Sigmoid colon (tissue), 7 donors: ENCODE results near the gene SIDT1. TPM values are rescaled to one million over a fixed set of nuclear protein-coding genes. Genes with fewer than 3 reads are reported as not detected.

Source experiments
- DNase-seq: peaks from one replicate; pipeline ENCODE4 v3.0.0-alpha.2; 2019
- H3K27ac ChIP-seq, 4 donors: fragments of 200-600 bp; sonication (generic); one replicate each; pipeline ENCODE4 v1.5.1; 2016 to 2019; ENCODE audit warnings: mild to moderate bottlenecking in 1 of 4
- H3K27me3 ChIP-seq, 3 donors: fragments of 200-600 bp; sonication (generic); one replicate each; pipeline ENCODE4 v1.5.1; 2019; ENCODE audit warnings: mild to moderate bottlenecking in 1 of 3
- H3K36me3 ChIP-seq, 4 donors: fragments of 200-600 bp; sonication (generic); one replicate each; pipeline ENCODE4 v1.5.1; 2016 to 2019
- H3K4me1 ChIP-seq, 4 donors: fragments of 200-600 bp; sonication (generic); one replicate each; pipeline ENCODE4 v1.5.1; 2017 to 2019
- H3K4me3 ChIP-seq, 4 donors: fragments of 200-600 bp; sonication (generic); one replicate each; pipeline ENCODE4 v1.5.1; 2017 to 2019; ENCODE audit warnings: mild to moderate bottlenecking in 2 of 4, moderate library complexity in 1 of 4
- H3K9me3 ChIP-seq, 4 donors: fragments of 200-600 bp in 3 of 4; sonication (generic) in 3 of 4; one replicate each; pipeline versions ENCODE4 v1.5.1 to v1.6.1; 2013 to 2019
- CTCF ChIP-seq, 4 experiments: fragments of 450-650 bp in 3 of 4; fragments of 200-600 bp in 1 of 4; IDR thresholded peaks; one replicate each; pipeline ENCODE4 v1.5.1; 2016 to 2019; ENCODE audit warnings: antibody characterized with exemption in 4 of 4, mild to moderate bottlenecking in 3 of 4, moderate library complexity in 2 of 4
- EP300 ChIP-seq, 4 donors: sonication (generic); formaldehyde crosslinking; IDR thresholded peaks; one replicate each; pipeline ENCODE4 v1.6.1; 2017; ENCODE audit warnings: antibody characterized with exemption in 4 of 4
- POLR2A ChIP-seq, 2 donors: fragments of 450-650 bp; IDR thresholded peaks; one replicate each; pipeline ENCODE4 v1.6.1; 2016; ENCODE audit warnings: antibody characterized with exemption in 2 of 2, mild to moderate bottlenecking in 2 of 2, moderate library complexity in 2 of 2
- POLR2AphosphoS5 ChIP-seq, 4 donors: sonication (generic); formaldehyde crosslinking; IDR thresholded peaks; one replicate each; pipeline ENCODE4 v1.6.1; 2017; ENCODE audit warnings: antibody characterized with exemption in 4 of 4
- WGBS, 2 donors: extraction: QIAGEN DNeasy Blood & Tissue Kit; methylation state at CpG; one replicate each; pipeline ENCODE4 v1.1.7; 2013; 5-methylcytosine and 5-hydroxymethylcytosine counted together
- intact Hi-C: fragments of 100-400 bp; cut with DNase I; formaldehyde crosslinking; loops from one replicate; pipeline ENCODE4 v1.15.1; 2023
- polyA plus RNA-seq, 3 donors: library from polyadenylated mRNA; stranded (reverse); fragments of 200-250 nt; gene quantifications; one replicate each; pipeline ENCODE4 v1.2.3, GENCODE V29; 2013
- total RNA-seq, 4 donors: library from RNA; depleted of rRNA; stranded (reverse); fragments of >200 nt; gene quantifications; one replicate each; pipeline ENCODE4 v1.1.0, GENCODE V29; 2016
- donor health status: healthy with polysubstance abuse.
- donor health status: Bipolar disorder and iron deficiency.
- donor health status: healthy.

The SIDT1 gene
- total and polyA plus RNA-seq, 7 donors: 0.49 to 16.7 (median 1.4) TPM

DNA sequence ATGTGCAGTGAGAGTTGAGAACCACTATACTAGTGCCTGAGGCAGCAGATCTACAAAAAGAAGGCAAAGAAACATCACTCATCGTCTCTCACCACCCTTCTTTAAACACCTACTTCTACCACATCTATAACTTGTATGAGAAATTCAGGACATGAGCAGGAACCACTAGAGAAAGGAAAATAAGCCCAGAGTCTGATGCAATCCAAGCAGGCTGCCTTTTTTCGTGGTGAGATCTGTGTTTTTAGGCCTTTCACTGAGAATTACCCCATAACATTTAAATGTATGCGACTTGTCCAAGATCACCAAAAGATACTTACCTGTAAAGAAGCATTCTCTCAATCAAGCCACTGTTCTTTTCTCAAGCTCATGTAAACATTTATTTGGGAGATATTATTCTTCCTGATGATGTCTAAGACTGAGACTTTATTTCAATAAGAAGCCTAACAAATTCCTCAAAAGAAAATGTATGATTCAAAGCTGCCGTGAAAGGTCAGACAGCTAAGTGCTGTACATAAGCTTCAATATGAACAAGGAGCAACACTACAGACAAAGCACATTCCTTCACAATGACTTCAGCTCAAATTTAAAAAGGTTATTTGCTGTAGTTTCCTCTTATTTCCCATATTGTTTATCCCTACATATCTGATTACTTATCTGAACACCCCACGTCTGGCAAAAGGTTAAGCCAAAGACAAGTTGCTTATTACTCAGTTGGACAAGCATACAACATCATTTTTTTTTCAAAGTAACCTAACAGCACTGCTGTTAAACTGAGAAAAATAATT, 33.9 kb upstream of the SIDT1 start:
- 92% methylated on average over 5 of the region's 5 CpGs for WGBS, 2 donors

GRCh38 chr3:113499081-113499480, 33.3 kb upstream of the SIDT1 start:
- intact Hi-C loops: loop anchor here (5.0 kb wide), 2 partner anchors 78 to 128 kb away; no protein-coding TSS in a partner anchor
- 68 to 70% methylated on average over 1 of the region's 1 CpG for WGBS, 2 donors

More for the DNA sequence above, 33.9 kb upstream of the SIDT1 start:
- no peak overlapping the region for H3K4me3 ChIP-seq
- H3K9me3 ChIP-seq: no peaks in the 10 kb centered on the region
- no peak overlapping the region for H3K27ac ChIP-seq
- no peaks in the 10 kb centered on the region for H3K4me1 ChIP-seq
- intact Hi-C loops: loop anchor here (5.0 kb wide), 2 partner anchors 79 to 129 kb away; no protein-coding TSS in a partner anchor
- no peak for TF ChIP-seq POLR2AphosphoS5 (IDR thresholded peaks at IDR 0.05)
- TF ChIP-seq EP300 (IDR thresholded peaks at IDR 0.05): no peak
- no peak for TF ChIP-seq CTCF (IDR thresholded peaks at IDR 0.05)
- TF ChIP-seq POLR2A (IDR thresholded peaks at IDR 0.05): no peak
- peaks cover 0 to 33% (median 3%) of the 10 kb centered on the region in 4 donors for H3K36me3 ChIP-seq
- H3K27me3 ChIP-seq: no peaks in the 10 kb centered on the region
- no peak for DNase-seq

DNA sequence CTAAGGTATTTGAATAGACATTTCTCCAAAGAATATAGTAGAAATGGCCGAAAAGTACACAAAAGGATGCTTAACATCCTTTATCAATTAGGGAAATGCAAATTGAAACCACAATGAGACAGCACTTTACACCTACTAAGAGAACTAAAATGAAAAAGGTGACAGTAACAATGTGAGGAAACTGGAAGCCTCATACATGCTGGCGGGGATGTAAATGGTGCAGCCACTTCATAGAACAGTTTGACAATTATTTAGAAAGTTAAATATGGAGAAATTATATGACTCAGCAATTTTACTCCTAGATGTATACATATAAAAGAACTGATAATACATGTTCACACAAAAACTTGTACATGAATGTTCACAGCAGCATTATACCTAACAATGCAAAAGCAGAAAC, 30.8 kb upstream of the SIDT1 start:
- peaks cover 0 to 45% (median 3%) of the 10 kb centered on the region in 4 donors for H3K36me3 ChIP-seq
- no peak overlapping the region for H3K27ac ChIP-seq
- no peak for TF ChIP-seq POLR2AphosphoS5 (IDR thresholded peaks at IDR 0.05)
- TF ChIP-seq POLR2A (IDR thresholded peaks at IDR 0.05): no peak
- no peak for TF ChIP-seq CTCF (IDR thresholded peaks at IDR 0.05)
- no peak for TF ChIP-seq EP300 (IDR thresholded peaks at IDR 0.05)
- no peaks in the 10 kb centered on the region for H3K27me3 ChIP-seq
- WGBS, 2 donors: 78 to 91% methylated on average over 2 of the region's 2 CpGs
- DNase-seq: no peak
- no peak overlapping the region for H3K4me3 ChIP-seq
- no peaks in the 10 kb centered on the region for H3K9me3 ChIP-seq
- no peaks in the 10 kb centered on the region for H3K4me1 ChIP-seq
- intact Hi-C loops: no loop called here

More at GRCh38 chr3:113499081-113499480, 33.3 kb upstream of the SIDT1 start:
- no peak overlapping the region for H3K27ac ChIP-seq
- no peaks in the 10 kb centered on the region for H3K27me3 ChIP-seq
- H3K9me3 ChIP-seq: no peaks in the 10 kb centered on the region
- TF ChIP-seq POLR2A (IDR thresholded peaks at IDR 0.05) (no peak), CTCF (IDR thresholded peaks at IDR 0.05) (no peak), EP300 (IDR thresholded peaks at IDR 0.05) (no peak), POLR2AphosphoS5 (IDR thresholded peaks at IDR 0.05) (no peak)
- no peak for DNase-seq
- H3K4me1 ChIP-seq: no peaks in the 10 kb centered on the region
- peaks cover 0 to 33% (median 3%) of the 10 kb centered on the region in 4 donors for H3K36me3 ChIP-seq
- H3K4me3 ChIP-seq: no peak overlapping the region

GRCh38 chr3:113505867-113506266, 26.5 kb upstream of the SIDT1 start:
- Histone ChIP-seq H3K36me3 (peaks cover 0 to 18% (median 0%) of the 10 kb centered on the region in 4 donors), H3K27me3 (no peaks in the 10 kb centered on the region), H3K9me3 (no peaks in the 10 kb centered on the region), H3K27ac (no peak overlapping the region), H3K4me1 (no peaks in the 10 kb centered on the region), H3K4me3 (no peak overlapping the region)
- 47 to 83% methylated on average over 3 of the region's 3 CpGs for WGBS, 2 donors
- intact Hi-C loops: no loop called here
- TF ChIP-seq EP300 (IDR thresholded peaks at IDR 0.05) (no peak), POLR2A (IDR thresholded peaks at IDR 0.05) (no peak), CTCF (IDR thresholded peaks at IDR 0.05) (no peak), POLR2AphosphoS5 (IDR thresholded peaks at IDR 0.05) (no peak)
- DNase-seq: no peak
